ENCODE results near the gene CYP2F1. TPM values are rescaled to one million over a fixed set of nuclear protein-coding genes. Genes with fewer than 3 reads are reported as not detected.

CYP2F1 gene
- total RNA-seq, 1 experiment from 2014 or later = not detected

GRCh38 chr19:41136636-41137455 lies 22.6 kb downstream of the CYP2F1 start:
- BruUV-seq (replicated peaks) = no TSS peak
- POLR2A ChIA-PET = no interaction called here
- Histone ChIP-seq H2AFZ (ENCODE audit: low read depth, low read length, poor library complexity, severe bottlenecking) (no peak overlapping the region), H3K4me3 (replicated peaks in 1 of 2; ENCODE audit: low read depth in 1 of 2, low read length in 2 of 2) (no peak overlapping the region), H3K9me2 (ENCODE audit: insufficient read depth) (no peaks in the 10 kb centered on the region), H4K20me1 (ENCODE audit: insufficient read depth) (no peaks in the 10 kb centered on the region), H3K36me3 (ENCODE audit: control insufficient read depth in 1 of 2, insufficient read depth in 2 of 2, low read length in 2 of 2) (no peaks in the 10 kb centered on the region), H3K9ac (ENCODE audit: low read length) (no peak overlapping the region), H3K4me1 (ENCODE audit: control insufficient read depth in 1 of 2, insufficient read depth in 2 of 2, low read length in 2 of 2) (peaks cover 6 to 13% of the 10 kb centered on the region in 2 experiments; a peak in 1 of 4 replicates), H3K27ac (ENCODE audit: low read depth, low read length) (no peak overlapping the region), H3K27me3 (ENCODE audit: insufficient read depth, low read length) (no peaks in the 10 kb centered on the region), H3K79me2 (ENCODE audit: insufficient read depth, low read length) (no peaks in the 10 kb centered on the region), H3K9me3 (ENCODE audit: control insufficient read depth in 1 of 2, insufficient read depth in 1 of 2, low read depth in 1 of 2, low read length in 2 of 2) (no peaks in the 10 kb centered on the region), H3K4me2 (ENCODE audit: low read length) (peak overlapping the region; percentile 59)
- intact Hi-C loops (cut with micrococcal nuclease) = no loop called here
- no peak for TF ChIP-seq RAD21 (IDR thresholded peaks at IDR 0.05; ENCODE audit: low read depth)
- TF ChIP-seq JUND (IDR thresholded peaks at IDR 0.05) = no peak
- no peak for TF ChIP-seq TCF7L2 (IDR thresholded peaks at IDR 0.05; ENCODE audit: borderline replicate concordance, extremely low read depth, insufficient read depth, insufficient read length)
- TF ChIP-seq, protein P1, sequence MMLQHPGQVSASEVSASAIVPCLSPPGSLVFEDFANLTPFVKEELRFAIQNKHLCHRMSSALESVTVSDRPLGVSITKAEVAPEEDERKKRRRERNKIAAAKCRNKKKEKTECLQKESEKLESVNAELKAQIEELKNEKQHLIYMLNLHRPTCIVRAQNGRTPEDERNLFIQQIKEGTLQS (IDR thresholded peaks at IDR 0.05) = no peak
- no peak for TF ChIP-seq SIN3A (IDR thresholded peaks at IDR 0.05; ENCODE audit: low read depth)
- no peak for TF ChIP-seq ZNF274 (IDR thresholded peaks at IDR 0.05; ENCODE audit: low read depth, low read length)
- TF ChIP-seq EGR1 (IDR thresholded peaks at IDR 0.05; ENCODE audit: low read depth) = no peak
- no peak for TF ChIP-seq SP1 (IDR thresholded peaks at IDR 0.05; ENCODE audit: low read depth)
- no peak for TF ChIP-seq ZFX (IDR thresholded peaks at IDR 0.05)
- TF ChIP-seq POLR2AphosphoS5 (IDR thresholded peaks at IDR 0.05; ENCODE audit: low read depth, low read length) = no peak
- no peak for TF ChIP-seq CBX3 (IDR thresholded peaks at IDR 0.05; ENCODE audit: low read depth)
- ATAC-seq (no peak), DNase-seq (ENCODE audit: low read depth, low spot score) (no peak)
- CTCF ChIA-PET = no interaction called here
- RAD21 ChIA-PET (ENCODE audit: low non-redundant PET in 1 of 2, low total read pairs in 2 of 2, uncharacterized antibody in 2 of 2, unreplicated experiment in 2 of 2) = no interaction called here
